Measurements from ENCODE around the gene HSPA13.
A peak's percentile ranks its signal among the peaks of the same experiment; 100 is the strongest.

- TF ChIP-seq EP300 (IDR thresholded peaks at IDR 0.05; ENCODE audit: borderline replicate concordance in 1 of 2, control insufficient read depth in 1 of 2, low read depth in 2 of 2, low read length in 2 of 2) (no peak), BRCA1 (IDR thresholded peaks at IDR 0.05; ENCODE audit: low read depth, low read length) (no peak), FOXM1 (IDR thresholded peaks at IDR 0.05; ENCODE audit: low read depth, low read length) (no peak), CTCF (IDR thresholded peaks at IDR 0.05 in 2 of 3, conservative IDR thresholded peaks at IDR 0.05 in 1 of 3; ENCODE audit: control insufficient read depth in 2 of 3, extremely low read depth in 1 of 3, insufficient read depth in 1 of 3, low read depth in 3 of 3, low read length in 3 of 3) (peak; percentile 42 to 72 (median 60); a peak in 5 of 6 replicates), POLR2AphosphoS5 (IDR thresholded peaks at IDR 0.05; ENCODE audit: low read length) (no peak), ZNF274 (IDR thresholded peaks at IDR 0.05; ENCODE audit: insufficient read depth, insufficient read length) (no peak), ZNF592 (IDR thresholded peaks at IDR 0.05) (no peak), ATF2 (IDR thresholded peaks at IDR 0.05; ENCODE audit: low read length) (no peak), TAF1 (IDR thresholded peaks at IDR 0.05; ENCODE audit: borderline replicate concordance, low read depth, low read length) (no peak), MAX (IDR thresholded peaks at IDR 0.05; ENCODE audit: low read depth, low read length) (no peak), POLR2A (IDR thresholded peaks at IDR 0.05; ENCODE audit: low read depth, low read length) (no peak), YY1 (IDR thresholded peaks at IDR 0.05; ENCODE audit: low read depth, low read length) (no peak), BHLHE40 (IDR thresholded peaks at IDR 0.05; ENCODE audit: borderline replicate concordance in 1 of 2, low read depth in 2 of 2, low read length in 1 of 2) (no peak)
Measured at GRCh38 chr21:14403681-14404318, 20.9 kb upstream of the HSPA13 start.

Measured in GM12878 (cell line).